Endothelial cell of umbilical vein (primary cell): ENCODE measurements around the gene GABARAP.

Source experiments
- EZH2 ChIP-seq: IDR thresholded peaks from 2 replicates; pipeline ENCODE4 v1.6.1; 2012; ENCODE audit warnings: borderline replicate concordance, low read depth, mild to moderate bottlenecking, moderate library complexity, low read length, inconsistent platforms; ENCODE audit not compliant: severe bottlenecking
- FOS ChIP-seq: IDR thresholded peaks from 2 replicates; pipeline ENCODE4 v1.6.1; 2011; ENCODE audit warnings: mild to moderate bottlenecking, low read length, moderate library complexity, borderline replicate concordance; ENCODE audit not compliant: insufficient read depth
- GATA2 ChIP-seq: IDR thresholded peaks from 2 replicates; pipeline ENCODE4 v1.7.0; 2011; ENCODE audit warnings: low read depth, mild to moderate bottlenecking, moderate library complexity, mixed read lengths, low read length; ENCODE audit not compliant: insufficient read length, insufficient read depth
- JUN ChIP-seq: IDR thresholded peaks from 2 replicates; pipeline ENCODE4 v1.6.1; 2011; ENCODE audit warnings: borderline replicate concordance, low read depth; ENCODE audit not compliant: insufficient read length, insufficient read depth
- MYC ChIP-seq: IDR thresholded peaks from one replicate; pipeline ENCODE4 v1.6.1; 2011; ENCODE audit warnings: mild to moderate bottlenecking, low read depth, low read length
- POLR2A ChIP-seq: IDR thresholded peaks from 2 replicates; pipeline ENCODE4 v1.6.1; 2012; ENCODE audit warnings: low read depth, mild to moderate bottlenecking, control low read depth, low read length
- POLR2AphosphoS5 ChIP-seq: IDR thresholded peaks from 2 replicates; pipeline ENCODE4 v1.6.1; 2012; ENCODE audit warnings: low read depth, mild to moderate bottlenecking, control low read depth, low read length, moderate library complexity; ENCODE audit not compliant: insufficient read depth
- TF ChIP-seq, protein P1 (sequence below), 2 donors: IDR thresholded peaks; 1 replicate in 1 of 2; 2 replicates in 1 of 2; pipeline ENCODE4 v1.5.1; 2011; ENCODE audit warnings: low read length in 2 of 2, mild to moderate bottlenecking in 2 of 2, moderate library complexity in 2 of 2, control low read depth in 1 of 2, inconsistent platforms in 1 of 2, low read depth in 1 of 2; ENCODE audit not compliant: insufficient read depth in 1 of 2; ENCODE audit errors: extremely low read depth in 1 of 2
- TF ChIP-seq, protein P2 (sequence below): IDR thresholded peaks from 2 replicates; pipeline ENCODE4 v1.6.1; 2011; ENCODE audit not compliant: insufficient read depth, insufficient read length

DNA sequence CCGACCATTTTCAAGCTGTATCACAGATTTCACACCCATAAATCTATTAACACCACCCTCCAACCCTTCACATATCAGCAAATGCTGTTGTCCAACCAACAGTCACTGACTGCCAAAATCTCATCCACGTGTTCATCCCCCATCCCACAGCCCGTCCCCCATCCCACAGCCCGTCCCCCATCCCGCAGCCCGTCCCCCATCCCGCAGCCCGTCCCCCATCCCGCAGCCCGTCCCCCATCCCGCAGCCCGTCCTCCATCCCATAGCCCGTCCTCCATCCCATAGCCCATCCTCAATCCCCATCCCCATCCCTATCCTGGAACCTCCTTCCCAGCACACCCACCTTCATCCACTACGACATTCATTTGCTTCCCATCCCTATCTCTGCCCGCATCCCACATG, 36.7 kb downstream of the GABARAP start:
- TF ChIP-seq, protein P1, sequence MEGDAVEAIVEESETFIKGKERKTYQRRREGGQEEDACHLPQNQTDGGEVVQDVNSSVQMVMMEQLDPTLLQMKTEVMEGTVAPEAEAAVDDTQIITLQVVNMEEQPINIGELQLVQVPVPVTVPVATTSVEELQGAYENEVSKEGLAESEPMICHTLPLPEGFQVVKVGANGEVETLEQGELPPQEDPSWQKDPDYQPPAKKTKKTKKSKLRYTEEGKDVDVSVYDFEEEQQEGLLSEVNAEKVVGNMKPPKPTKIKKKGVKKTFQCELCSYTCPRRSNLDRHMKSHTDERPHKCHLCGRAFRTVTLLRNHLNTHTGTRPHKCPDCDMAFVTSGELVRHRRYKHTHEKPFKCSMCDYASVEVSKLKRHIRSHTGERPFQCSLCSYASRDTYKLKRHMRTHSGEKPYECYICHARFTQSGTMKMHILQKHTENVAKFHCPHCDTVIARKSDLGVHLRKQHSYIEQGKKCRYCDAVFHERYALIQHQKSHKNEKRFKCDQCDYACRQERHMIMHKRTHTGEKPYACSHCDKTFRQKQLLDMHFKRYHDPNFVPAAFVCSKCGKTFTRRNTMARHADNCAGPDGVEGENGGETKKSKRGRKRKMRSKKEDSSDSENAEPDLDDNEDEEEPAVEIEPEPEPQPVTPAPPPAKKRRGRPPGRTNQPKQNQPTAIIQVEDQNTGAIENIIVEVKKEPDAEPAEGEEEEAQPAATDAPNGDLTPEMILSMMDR (IDR thresholded peaks at IDR 0.05; ENCODE audit: extremely low read depth in 1 of 2, insufficient read depth in 1 of 2, low read depth in 1 of 2, low read length in 2 of 2) = no peak
- TF ChIP-seq MYC (no peak), EZH2 (no peak), POLR2AphosphoS5 (no peak), POLR2A (no peak), JUN (no peak), GATA2 (no peak), FOS (no peak)
- TF ChIP-seq, protein P2, sequence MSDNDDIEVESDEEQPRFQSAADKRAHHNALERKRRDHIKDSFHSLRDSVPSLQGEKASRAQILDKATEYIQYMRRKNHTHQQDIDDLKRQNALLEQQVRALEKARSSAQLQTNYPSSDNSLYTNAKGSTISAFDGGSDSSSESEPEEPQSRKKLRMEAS = no peak
